ENCODE measurements around the gene FBLN2. TPM values are rescaled to one million over a fixed set of nuclear protein-coding genes. Genes with fewer than 3 reads are reported as not detected.

FBLN2 gene
- total and polyA plus RNA-seq, 3 experiments from 2014 or later: 0.09 to 3.2 (median 0.18) TPM

GRCh38 chr3:13656584-13657301 lies 107.8 kb downstream of the FBLN2 start:
- ChIA-PET CTCF (interaction anchor here (0.9 to 17.0 kb wide), 11 partner anchors 8 to 468 kb away, joined by 3 to 315 read pairs (median 5); partner anchors contain the start of genes CHCHD4, TMEM43 and WNT7A), POLR2A (no interaction called here)
- no peaks in the 10 kb centered on the region for H3K9me3 ChIP-seq (ENCODE audit: low read length)
- H3K4me3 ChIP-seq (ENCODE audit: low read length): no peak overlapping the region
- Mint-ChIP-seq H3K4me3 (no peak overlapping the region), H3K4me1 (peaks cover 30 to 42% (median 36%) of the 10 kb centered on the region in 3 donors), H3K27ac (no peak overlapping the region), H3K9me3 (no peaks in the 10 kb centered on the region), H3K27me3 (peaks cover 10 to 48% of the 10 kb centered on the region in 2 donors), H3K36me3 (no peaks in the 10 kb centered on the region)
- no peaks in the 10 kb centered on the region for H3K36me3 ChIP-seq (ENCODE audit: insufficient read depth, low read length)
- peaks cover 8% of the 10 kb centered on the region for H3K27me3 ChIP-seq (ENCODE audit: insufficient read depth, low read length, poor library complexity, severe bottlenecking)
- H3K27ac ChIP-seq (ENCODE audit: low read depth, low read length): no peak overlapping the region
- DNase-seq: no peak
- peaks cover 18% of the 10 kb centered on the region for H3K4me1 ChIP-seq (ENCODE audit: insufficient read depth, low read length)

GRCh38 chr3:13657660-13658435 lies 108.9 kb downstream of the FBLN2 start:
- no peak overlapping the region for H3K4me3 Mint-ChIP-seq
- Histone ChIP-seq H3K36me3 (ENCODE audit: insufficient read depth, low read length) (no peaks in the 10 kb centered on the region), H3K4me1 (ENCODE audit: insufficient read depth, low read length) (peaks cover 18% of the 10 kb centered on the region), H3K9me3 (ENCODE audit: low read length) (no peaks in the 10 kb centered on the region), H3K4me3 (ENCODE audit: low read length) (no peak overlapping the region), H3K27ac (ENCODE audit: low read depth, low read length) (no peak overlapping the region), H3K27me3 (ENCODE audit: insufficient read depth, low read length, poor library complexity, severe bottlenecking) (peaks cover 8% of the 10 kb centered on the region)
- peaks cover 26 to 34% (median 28%) of the 10 kb centered on the region in 3 donors for H3K4me1 Mint-ChIP-seq
- ChIA-PET CTCF (interaction anchor here (0.9 to 17.0 kb wide), 15 partner anchors 10 to 486 kb away, joined by 3 to 315 read pairs (median 5); partner anchors contain the start of genes CHCHD4, TMEM43 and WNT7A), POLR2A (interaction anchor here (1.4 kb wide), 1 partner anchor 223 kb away, joined by 5 read pairs; no protein-coding TSS in a partner anchor)
- H3K27ac Mint-ChIP-seq: no peak overlapping the region
- peaks cover 11 to 45% of the 10 kb centered on the region in 2 donors for H3K27me3 Mint-ChIP-seq
- DNase-seq: peak; percentile 32 to 66 (median 35)
- H3K9me3 Mint-ChIP-seq: no peaks in the 10 kb centered on the region
- H3K36me3 Mint-ChIP-seq: no peaks in the 10 kb centered on the region

GRCh38 chr3:13658681-13659080 lies 109.8 kb downstream of the FBLN2 start:
- Histone ChIP-seq H3K36me3 (ENCODE audit: insufficient read depth, low read length) (no peaks in the 10 kb centered on the region), H3K27ac (ENCODE audit: low read depth, low read length) (no peak overlapping the region), H3K4me1 (ENCODE audit: insufficient read depth, low read length) (peaks cover 17% of the 10 kb centered on the region), H3K27me3 (ENCODE audit: insufficient read depth, low read length, poor library complexity, severe bottlenecking) (peaks cover 8% of the 10 kb centered on the region), H3K4me3 (ENCODE audit: low read length) (no peak overlapping the region), H3K9me3 (ENCODE audit: low read length) (no peaks in the 10 kb centered on the region)
- POLR2A ChIA-PET: interaction anchor here (1.4 kb wide), 1 partner anchor 222 kb away, joined by 5 read pairs; no protein-coding TSS in a partner anchor
- no peak for DNase-seq
- no peak overlapping the region for H3K4me3 Mint-ChIP-seq
- H3K36me3 Mint-ChIP-seq: no peaks in the 10 kb centered on the region
- H3K9me3 Mint-ChIP-seq: no peaks in the 10 kb centered on the region
- H3K4me1 Mint-ChIP-seq: peaks cover 19 to 26% (median 21%) of the 10 kb centered on the region in 3 donors
- peaks cover 11 to 40% of the 10 kb centered on the region in 2 donors for H3K27me3 Mint-ChIP-seq
- H3K27ac Mint-ChIP-seq: peak overlapping the region in 1 of 8 donors; percentile 44
- CTCF ChIA-PET: interaction anchor here (1.3 to 17.0 kb wide), 8 partner anchors 10 to 485 kb away, joined by 3 to 315 read pairs (median 6); partner anchors contain the start of gene WNT7A

GRCh38 chr3:13659221-13659969 lies 110.5 kb downstream of the FBLN2 start:
- no peak overlapping the region for H3K27ac Mint-ChIP-seq

GRCh38 chr3:13660042-13660874 lies 111.3 kb downstream of the FBLN2 start:
- no peak overlapping the region for H3K4me3 ChIP-seq (ENCODE audit: low read length)
- Mint-ChIP-seq H3K4me1 (peaks cover 8 to 15% (median 10%) of the 10 kb centered on the region in 3 donors), H3K27me3 (peaks cover 9 to 35% of the 10 kb centered on the region in 2 donors), H3K36me3 (no peaks in the 10 kb centered on the region), H3K4me3 (no peak overlapping the region), H3K9me3 (no peaks in the 10 kb centered on the region), H3K27ac (no peak overlapping the region)
- H3K27me3 ChIP-seq (ENCODE audit: insufficient read depth, low read length, poor library complexity, severe bottlenecking): peaks cover 8% of the 10 kb centered on the region
- ChIA-PET POLR2A (no interaction called here), CTCF (interaction anchor here (0.5 to 17.0 kb wide), 3 partner anchors 9 to 1165 kb away, joined by 3 to 315 read pairs (median 3); partner anchors contain the start of gene WNT7A)
- no peak for DNase-seq
- no peaks in the 10 kb centered on the region for H3K36me3 ChIP-seq (ENCODE audit: insufficient read depth, low read length)
- H3K27ac ChIP-seq (ENCODE audit: low read depth, low read length): no peak overlapping the region
- H3K4me1 ChIP-seq (ENCODE audit: insufficient read depth, low read length): peaks cover 4% of the 10 kb centered on the region
- H3K9me3 ChIP-seq (ENCODE audit: low read length): no peaks in the 10 kb centered on the region

More at GRCh38 chr3:13659221-13659969, 110.5 kb downstream of the FBLN2 start:
- H3K27me3 ChIP-seq (ENCODE audit: insufficient read depth, low read length, poor library complexity, severe bottlenecking): peaks cover 8% of the 10 kb centered on the region
- H3K36me3 ChIP-seq (ENCODE audit: insufficient read depth, low read length): no peaks in the 10 kb centered on the region
- peaks cover 12 to 19% (median 15%) of the 10 kb centered on the region in 3 donors for H3K4me1 Mint-ChIP-seq
- H3K36me3 Mint-ChIP-seq: no peaks in the 10 kb centered on the region
- H3K9me3 Mint-ChIP-seq: no peaks in the 10 kb centered on the region
- peaks cover 10% of the 10 kb centered on the region for H3K4me1 ChIP-seq (ENCODE audit: insufficient read depth, low read length)
- H3K27ac ChIP-seq (ENCODE audit: low read depth, low read length): no peak overlapping the region
- no peaks in the 10 kb centered on the region for H3K9me3 ChIP-seq (ENCODE audit: low read length)
- H3K27me3 Mint-ChIP-seq: peaks cover 9 to 35% of the 10 kb centered on the region in 2 donors
- ChIA-PET CTCF (interaction anchor here (1.5 to 17.0 kb wide), 3 partner anchors 224 to 484 kb away, joined by 3 to 315 read pairs (median 5); partner anchors contain the start of gene WNT7A), POLR2A (no interaction called here)
- no peak overlapping the region for H3K4me3 ChIP-seq (ENCODE audit: low read length)
- H3K4me3 Mint-ChIP-seq: no peak overlapping the region
- DNase-seq: no peak

- H3K9me3 ChIP-seq (ENCODE audit: low read length): no peaks in the 10 kb centered on the region
- Mint-ChIP-seq H3K27me3 (peaks cover 9 to 28% of the 10 kb centered on the region in 2 donors), H3K4me1 (peaks cover 4 to 15% (median 7%) of the 10 kb centered on the region in 3 donors), H3K27ac (peak overlapping the region in 1 of 8 donors; percentile 24), H3K36me3 (no peaks in the 10 kb centered on the region), H3K9me3 (no peaks in the 10 kb centered on the region), H3K4me3 (no peak overlapping the region)
- H3K27me3 ChIP-seq (ENCODE audit: insufficient read depth, low read length, poor library complexity, severe bottlenecking): peaks cover 8% of the 10 kb centered on the region
- H3K27ac ChIP-seq (ENCODE audit: low read depth, low read length): no peak overlapping the region
- CTCF ChIA-PET: interaction anchor here (0.9 to 17.0 kb wide), 2 partner anchors 10 to 223 kb away, joined by 3 to 315 read pairs; partner anchors contain the start of gene WNT7A
- H3K36me3 ChIP-seq (ENCODE audit: insufficient read depth, low read length): no peaks in the 10 kb centered on the region
- DNase-seq: no peak
- POLR2A ChIA-PET: no interaction called here
- H3K4me1 ChIP-seq (ENCODE audit: insufficient read depth, low read length): no peaks in the 10 kb centered on the region
- H3K4me3 ChIP-seq (ENCODE audit: low read length): no peak overlapping the region
These were observed 112.2 kb downstream of the FBLN2 start for GRCh38 chr3:13661121-13661520.

All from CD8-positive, alpha-beta memory T cell (primary cell).